Astrocyte of the spinal cord (primary cell): ENCODE data around the gene DGUOK.

ENCODE experiments used
- DNase-seq: peaks from one replicate; pipeline ENCODE4 v3.0.0; 2011; ENCODE audit warnings: low read depth, low spot score
- H3K4me3 ChIP-seq: 2 replicates; pipeline ENCODE4 v1.5.1; 2011; ENCODE audit warnings: low read depth, mild to moderate bottlenecking, low read length, moderate library complexity
- CTCF ChIP-seq: IDR thresholded peaks from 2 replicates; pipeline ENCODE4 v1.5.1; 2012; ENCODE audit warnings: low read depth, mild to moderate bottlenecking, low read length, inconsistent platforms
- in situ Hi-C: cut with HindIII; loops from 2 replicates; pipeline ENCODE4 v1.10.0; 2017; ENCODE audit warnings: low sequenced_read_pairs

Gene DGUOK

DNA sequence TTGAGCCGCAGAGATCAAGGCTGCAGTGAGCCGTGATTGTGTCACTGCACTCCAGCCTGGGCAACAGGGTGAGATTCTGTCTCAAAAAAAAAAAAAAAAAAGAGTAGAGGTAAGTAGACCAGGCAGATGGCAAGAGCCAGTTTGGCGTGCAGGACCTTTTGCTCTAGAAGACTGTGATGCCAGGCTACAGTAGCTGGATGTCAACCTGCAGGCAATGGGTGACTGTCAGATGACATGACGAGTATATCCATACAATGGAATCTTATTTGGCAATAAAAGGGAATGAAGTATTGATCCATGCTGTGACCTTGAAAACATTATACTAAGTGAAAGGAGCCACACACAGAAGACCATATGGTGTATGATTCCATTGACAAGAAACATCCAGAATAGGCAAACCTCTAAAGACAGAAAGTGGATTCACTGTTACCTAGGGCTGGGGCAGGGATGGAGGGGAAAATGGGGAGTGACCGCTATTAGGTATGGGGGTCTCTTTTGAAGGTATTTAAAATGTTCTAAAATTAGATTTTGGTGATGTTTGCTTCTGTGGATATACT is 11.2 kb upstream of the DGUOK start:
- in situ Hi-C loops, result no loop called here
- DNase-seq, result no peak
- TF ChIP-seq CTCF, result no peak
- H3K4me3 ChIP-seq, result no peak overlapping the region

DNA sequence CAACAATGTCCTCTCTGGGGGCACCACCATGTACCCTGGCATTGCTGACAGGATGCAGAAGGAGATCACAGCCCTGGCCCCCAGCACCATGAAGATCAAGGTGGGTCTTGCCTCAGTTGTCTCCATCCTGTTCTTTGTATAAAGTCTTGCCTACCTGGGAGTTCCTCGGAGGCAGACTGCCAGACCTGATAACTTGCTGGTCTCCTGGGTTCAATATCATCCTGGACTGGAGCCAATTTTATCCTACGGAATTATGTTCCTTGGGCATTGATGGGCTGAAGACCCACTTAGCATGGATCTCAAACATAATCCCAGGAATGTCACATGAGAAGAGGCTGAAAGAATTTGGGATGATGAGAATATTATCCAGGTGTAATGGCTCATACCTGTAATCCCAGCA is 10.0 kb upstream of the DGUOK start:
- TF ChIP-seq CTCF, result no peak
- in situ Hi-C loops, result no loop called here
- no peak overlapping the region for H3K4me3 ChIP-seq
- no peak for DNase-seq

DNA sequence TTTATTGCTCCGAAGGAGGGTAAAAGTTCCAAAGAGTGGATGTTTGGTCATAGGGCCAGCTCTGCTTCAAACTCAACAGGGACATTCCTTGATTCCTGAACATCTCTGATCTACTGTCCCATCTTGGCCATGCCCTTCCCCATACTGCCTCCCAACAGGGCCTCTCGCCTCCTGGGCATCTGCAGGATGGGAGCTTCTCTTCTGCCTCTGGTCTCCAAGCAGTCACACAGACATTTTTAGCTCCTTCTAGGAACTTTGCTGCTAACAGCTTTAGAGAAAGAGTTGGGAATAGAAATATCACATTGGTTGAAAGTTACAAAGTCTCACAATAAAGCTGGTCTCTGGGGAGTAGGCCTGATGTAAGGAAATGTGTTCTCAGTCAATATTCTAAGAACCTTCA is 9.4 kb upstream of the DGUOK start:
- in situ Hi-C loops, result no loop called here
- TF ChIP-seq CTCF, result no peak
- no peak overlapping the region for H3K4me3 ChIP-seq
- DNase-seq, result no peak

GRCh38 chr2:73917696-73918207 is 8.9 kb upstream of the DGUOK start:
- no peak for DNase-seq
- in situ Hi-C loops, result no loop called here
- no peak overlapping the region for H3K4me3 ChIP-seq
- TF ChIP-seq CTCF, result no peak

DNA sequence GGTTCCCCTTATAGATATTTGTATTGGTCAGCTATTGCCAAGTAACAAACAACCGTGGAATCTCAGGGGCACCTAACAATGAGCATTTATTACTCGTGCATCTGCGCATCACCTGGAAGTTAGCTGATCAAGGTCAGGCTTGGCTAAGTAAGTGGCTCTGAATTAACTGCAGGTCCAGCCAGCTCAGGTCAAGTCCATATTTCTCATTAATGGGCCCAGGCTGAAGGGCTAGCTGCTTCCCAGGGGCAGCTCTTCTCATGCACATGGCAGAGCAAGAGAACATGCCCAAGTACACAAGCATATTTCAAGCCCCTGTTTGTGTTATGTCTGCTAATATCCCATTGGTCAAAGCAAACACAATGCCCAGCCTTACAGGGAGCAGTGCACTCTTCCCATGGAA is 7.8 kb upstream of the DGUOK start:
- DNase-seq, result no peak
- no peak overlapping the region for H3K4me3 ChIP-seq
- no peak for TF ChIP-seq CTCF
- in situ Hi-C loops, result no loop called here

DNA sequence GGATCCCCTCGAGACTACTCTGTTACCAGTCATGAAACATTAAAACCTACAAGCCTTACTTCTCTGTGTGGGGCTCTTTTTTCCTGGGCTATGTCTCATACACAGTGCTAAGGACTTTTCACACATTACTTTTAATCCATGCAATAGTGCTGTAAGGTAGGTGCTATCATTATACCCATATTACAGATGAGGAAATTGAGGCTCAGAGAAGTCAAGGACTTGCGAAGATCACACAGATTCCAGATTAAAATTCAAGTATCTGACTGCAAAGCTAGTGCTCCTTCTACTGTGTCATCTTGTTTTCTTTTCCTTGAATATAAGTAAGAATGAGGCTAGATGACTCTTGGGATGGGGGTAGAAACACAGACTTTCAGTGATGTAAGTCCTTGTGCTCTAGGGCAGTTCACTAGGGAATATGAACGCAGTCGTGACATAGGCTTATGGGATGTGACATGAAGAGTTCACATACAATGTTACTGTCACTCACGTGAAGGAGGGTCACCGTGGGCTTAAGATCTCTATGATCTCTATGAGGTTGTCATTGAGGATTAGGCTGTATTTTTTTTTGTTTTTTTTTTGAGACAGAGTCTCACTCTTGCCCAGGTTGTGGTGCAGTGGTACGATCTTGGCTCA is 7.0 kb upstream of the DGUOK start:
- in situ Hi-C loops, result no loop called here
- H3K4me3 ChIP-seq, result no peak overlapping the region
- no peak for TF ChIP-seq CTCF
- DNase-seq, result no peak
